LNCAP (cell line): Measurements from ENCODE around the gene CYTH4.

Experiments
- CTCF ChIP-seq: fragments of 450-650 bp; IDR thresholded peaks from 2 replicates; pipeline ENCODE4 v1.5.1; 2017; ENCODE audit warnings: mild to moderate bottlenecking

Gene CYTH4

GRCh38 chr22:37291559-37292298 lies 9.4 kb downstream of the CYTH4 start:
- TF ChIP-seq CTCF = no peak

GRCh38 chr22:37292641-37293040 lies 10.3 kb downstream of the CYTH4 start:
- TF ChIP-seq CTCF = no peak

GRCh38 chr22:37293172-37293571 lies 10.9 kb downstream of the CYTH4 start:
- no peak for TF ChIP-seq CTCF

DNA sequence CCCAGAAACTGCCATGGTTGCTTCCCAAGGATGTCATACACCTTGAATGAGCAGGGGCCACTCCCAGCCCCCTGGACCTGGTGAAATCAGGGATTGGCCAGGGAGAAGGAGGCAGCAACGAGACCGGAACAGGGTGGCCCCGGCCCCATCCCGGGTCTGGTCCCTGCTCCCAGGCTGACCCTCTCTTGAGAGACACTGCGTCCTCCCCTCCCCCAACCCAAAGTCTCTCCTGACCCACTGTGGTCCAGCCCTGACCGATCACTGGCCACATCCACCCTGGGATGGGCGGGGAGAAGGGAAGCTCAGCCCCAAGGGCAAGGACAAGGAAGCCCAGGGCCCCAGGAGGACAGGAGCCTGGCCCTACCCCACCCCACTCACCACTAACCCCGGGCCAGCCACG lies 12.4 kb downstream of the CYTH4 start:
- no peak for TF ChIP-seq CTCF

DNA sequence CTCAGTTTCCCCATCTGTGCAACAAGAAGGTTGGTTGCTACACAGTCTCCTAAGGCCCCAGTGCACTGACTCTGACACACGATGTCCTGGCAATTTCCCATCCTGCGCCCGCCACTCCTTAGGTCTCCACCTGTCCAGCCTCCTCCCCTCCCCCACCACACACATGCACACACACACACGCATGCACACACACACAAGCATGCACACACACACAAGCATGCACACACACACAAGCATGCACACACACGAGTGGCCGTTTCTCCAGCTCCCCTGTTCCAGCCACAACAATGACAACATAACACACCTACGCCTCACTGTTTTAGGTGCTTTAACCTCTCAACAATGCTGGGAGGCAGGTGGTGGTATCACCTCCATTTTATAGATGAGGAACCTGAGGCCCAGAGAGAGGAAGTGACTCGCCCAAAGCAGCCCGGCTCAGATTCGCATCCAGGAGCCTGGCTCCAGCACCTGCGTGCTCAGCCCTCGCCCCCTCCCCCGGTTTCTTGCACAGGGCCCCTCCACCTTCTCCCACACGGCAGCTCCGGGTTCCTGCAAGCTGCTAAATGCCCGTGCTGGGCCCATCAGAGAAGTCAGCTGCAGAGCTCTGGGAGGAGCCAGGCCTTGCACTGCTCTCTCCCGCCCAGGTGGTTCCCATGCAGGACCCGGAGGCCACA lies 13.0 kb downstream of the CYTH4 start:
- no peak for TF ChIP-seq CTCF

GRCh38 chr22:37295946-37296345 lies 13.6 kb downstream of the CYTH4 start:
- TF ChIP-seq CTCF = no peak

DNA sequence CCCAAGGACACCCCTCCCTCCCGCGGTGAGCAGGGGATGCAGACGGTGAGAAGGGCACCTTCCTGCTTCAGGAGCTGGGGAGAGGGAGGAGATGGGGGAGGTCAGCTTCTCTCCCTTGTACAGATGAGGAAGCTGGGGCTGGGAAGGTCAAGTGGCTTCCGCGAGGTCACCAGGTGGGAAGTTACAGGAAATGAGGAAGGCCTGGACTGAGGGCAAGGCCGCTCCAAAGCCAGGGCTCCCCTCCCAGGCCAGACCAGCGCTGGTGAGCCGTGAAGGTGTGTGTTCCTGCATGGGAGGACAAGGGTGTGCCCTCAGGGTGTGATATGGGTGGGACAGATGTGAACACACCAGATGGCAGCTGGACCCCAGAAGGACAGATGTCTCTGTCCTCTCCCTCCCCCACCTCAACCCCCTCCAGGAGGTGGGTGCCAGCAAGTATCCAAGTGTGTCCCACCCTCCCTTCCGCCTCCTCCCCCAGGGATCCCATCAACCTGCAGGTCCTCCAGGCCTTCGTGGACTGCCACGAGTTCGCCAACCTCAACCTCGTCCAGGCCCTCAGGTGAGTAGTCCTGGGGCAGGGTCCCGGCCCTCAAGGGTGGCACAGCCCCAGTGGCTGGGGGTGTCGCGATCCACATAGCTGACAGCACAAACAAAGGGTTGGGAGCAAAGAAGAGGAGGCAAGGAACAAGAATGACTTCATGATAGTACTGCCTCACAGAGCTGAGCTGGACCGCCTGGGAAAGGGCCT lies 16.6 kb downstream of the CYTH4 start:
- TF ChIP-seq CTCF = no peak
